Fibroblast of lung (primary cell): ENCODE measurements around the gene LRIT3. TPM values are rescaled to one million over a fixed set of nuclear protein-coding genes. Genes with fewer than 3 reads are reported as not detected.

Experiments used
- DNase-seq, 2 donors: peaks; one replicate each; pipeline versions ENCODE4 v3.0.0 to v3.0.0-alpha.2; 2010; ENCODE audit warnings: low read depth in 2 of 2
- H2AFZ ChIP-seq: 2 replicates; pipeline ENCODE4 v1.5.1; 2012; ENCODE audit warnings: low read length, control low read depth, inconsistent platforms
- H3K27ac ChIP-seq: 2 replicates; pipeline ENCODE4 v1.5.1; 2011; ENCODE audit warnings: low read length, control low read depth; ENCODE audit not compliant: insufficient read depth
- H3K27me3 ChIP-seq: 2 replicates; pipeline ENCODE4 v1.5.1; 2011; ENCODE audit warnings: mild to moderate bottlenecking, low read length; ENCODE audit not compliant: control insufficient read depth, insufficient read depth
- H3K36me3 ChIP-seq: 2 replicates; pipeline ENCODE4 v1.5.1; 2011; ENCODE audit warnings: low read length; ENCODE audit not compliant: control insufficient read depth, insufficient read depth
- H3K4me1 ChIP-seq: 2 replicates; pipeline ENCODE4 v1.5.1; 2011; ENCODE audit warnings: low read length; ENCODE audit not compliant: control insufficient read depth, insufficient read depth; ENCODE audit errors: extremely low read depth
- H3K4me2 ChIP-seq: 2 replicates; pipeline ENCODE4 v1.5.1; 2011; ENCODE audit warnings: low read length, control low read depth; ENCODE audit not compliant: insufficient read depth; ENCODE audit errors: extremely low read depth
- H3K4me3 ChIP-seq, 4 experiments: fragments of 200-600 bp in 1 of 4; sonication (generic) in 1 of 4; replicated peaks in 1 of 4; 2 replicates each; pipeline ENCODE4 v1.5.1; 2011 to 2016; ENCODE audit warnings: low read length in 4 of 4, low read depth in 3 of 4, mild to moderate bottlenecking in 3 of 4, control low read depth in 2 of 4, inconsistent platforms in 1 of 4, mixed read lengths in 1 of 4; ENCODE audit not compliant: insufficient read depth in 1 of 4; ENCODE audit errors: control extremely low read depth in 1 of 4
- H3K79me2 ChIP-seq: 2 replicates; pipeline ENCODE4 v1.5.1; 2012; ENCODE audit warnings: mild to moderate bottlenecking, low read length, inconsistent platforms; ENCODE audit not compliant: control insufficient read depth, insufficient read depth
- H3K9ac ChIP-seq: 2 replicates; pipeline ENCODE4 v1.5.1; 2011; ENCODE audit warnings: mild to moderate bottlenecking, low read length, control low read depth; ENCODE audit not compliant: insufficient read depth
- H3K9me3 ChIP-seq: 2 replicates; pipeline ENCODE4 v1.5.1; 2012; ENCODE audit warnings: low read depth, low read length; ENCODE audit not compliant: control insufficient read depth, insufficient read depth
- H4K20me1 ChIP-seq: 2 replicates; pipeline ENCODE4 v1.5.1; 2011; ENCODE audit warnings: low read length; ENCODE audit not compliant: control insufficient read depth, insufficient read depth; ENCODE audit errors: extremely low read depth
- CTCF ChIP-seq, 2 donors: IDR thresholded peaks in 1 of 2; conservative IDR thresholded peaks in 1 of 2; 1 replicate in 1 of 2; 2 replicates in 1 of 2; pipeline ENCODE4 v1.5.1; 2011 to 2012; ENCODE audit warnings: low read length in 2 of 2, control low read depth in 1 of 2, inconsistent platforms in 1 of 2, low read depth in 1 of 2, mild to moderate bottlenecking in 1 of 2
- EZH2 ChIP-seq: IDR thresholded peaks from 2 replicates; pipeline ENCODE4 v1.5.1; 2012; ENCODE audit warnings: low read length, control low read depth, mild to moderate bottlenecking; ENCODE audit errors: missing control alignments
- polyA plus RNA-seq, 2 donors: library from polyadenylated mRNA; depleted of rRNA in 1 of 2; stranded (reverse) in 1 of 2; unstranded in 1 of 2; fragments of >200 nt; gene quantifications; 2 replicates each; pipeline ENCODE4 v1.2.1, GENCODE V29; 2011 to 2012; ENCODE audit warnings: missing spikeins in 1 of 2
- total RNA-seq: library from RNA; depleted of rRNA; stranded (reverse); fragments of >200 nt; gene quantifications from 2 replicates; pipeline ENCODE4 v1.2.1, GENCODE V29; 2014

Gene LRIT3
- total and polyA plus RNA-seq, 2 donors (not counting 1 experiment from before 2014, with no cell fraction given): under 0.01 to 0.01 TPM

- TF ChIP-seq EZH2 (no peak), CTCF (conservative IDR thresholded peaks at IDR 0.05 in 1 of 2, IDR thresholded peaks at IDR 0.05 in 1 of 2; ENCODE audit: low read depth in 1 of 2, low read length in 2 of 2) (no peak)
- DNase-seq: no peak
- no peaks in the 10 kb centered on the region for H3K4me1 ChIP-seq
Measured at GRCh38 chr4:109861271-109861670, 13.4 kb downstream of the LRIT3 start.

GRCh38 chr4:109861916-109862511 lies 14.1 kb downstream of the LRIT3 start:
- Histone ChIP-seq H3K9ac (no peak overlapping the region), H4K20me1 (no peaks in the 10 kb centered on the region), H2AFZ (no peak overlapping the region), H3K9me3 (no peaks in the 10 kb centered on the region), H3K36me3 (no peaks in the 10 kb centered on the region), H3K4me3 (no peak overlapping the region), H3K4me1 (no peaks in the 10 kb centered on the region), H3K79me2 (no peaks in the 10 kb centered on the region), H3K4me2 (no peak overlapping the region), H3K27me3 (no peaks in the 10 kb centered on the region), H3K27ac (no peak overlapping the region)
- TF ChIP-seq EZH2: no peak
- no peak for TF ChIP-seq CTCF (conservative IDR thresholded peaks at IDR 0.05 in 1 of 2, IDR thresholded peaks at IDR 0.05 in 1 of 2; ENCODE audit: low read depth in 1 of 2, low read length in 2 of 2)
- DNase-seq: no peak

More at GRCh38 chr4:109861271-109861670, 13.4 kb downstream of the LRIT3 start:
- H3K79me2 ChIP-seq: no peaks in the 10 kb centered on the region
- no peak overlapping the region for H3K4me2 ChIP-seq
- H4K20me1 ChIP-seq: no peaks in the 10 kb centered on the region
- H3K9ac ChIP-seq: no peak overlapping the region
- no peaks in the 10 kb centered on the region for H3K36me3 ChIP-seq
- H3K4me3 ChIP-seq: no peak overlapping the region
- H3K27ac ChIP-seq: no peak overlapping the region
- no peaks in the 10 kb centered on the region for H3K9me3 ChIP-seq
- no peak overlapping the region for H2AFZ ChIP-seq
- no peaks in the 10 kb centered on the region for H3K27me3 ChIP-seq

- H3K79me2 ChIP-seq: no peaks in the 10 kb centered on the region
- H2AFZ ChIP-seq: no peak overlapping the region
- H4K20me1 ChIP-seq: no peaks in the 10 kb centered on the region
- H3K4me1 ChIP-seq: no peaks in the 10 kb centered on the region
- no peak overlapping the region for H3K4me2 ChIP-seq
- no peak overlapping the region for H3K27ac ChIP-seq
- TF ChIP-seq CTCF (conservative IDR thresholded peaks at IDR 0.05 in 1 of 2, IDR thresholded peaks at IDR 0.05 in 1 of 2; ENCODE audit: low read depth in 1 of 2, low read length in 2 of 2) (no peak), EZH2 (no peak)
- no peak overlapping the region for H3K9ac ChIP-seq
- no peaks in the 10 kb centered on the region for H3K9me3 ChIP-seq
- DNase-seq: no peak
- H3K27me3 ChIP-seq: no peaks in the 10 kb centered on the region
- no peaks in the 10 kb centered on the region for H3K36me3 ChIP-seq
- no peak overlapping the region for H3K4me3 ChIP-seq
Measured at GRCh38 chr4:109864134-109864533, 16.2 kb downstream of the LRIT3 start.
